H4 (cell line): ENCODE data around the gene MTX1. TPM values are rescaled to one million over a fixed set of nuclear protein-coding genes. Genes with fewer than 3 reads are reported as not detected.
"Not testable (repeated sequence)": the region's sequence is repeated elsewhere in the genome, so short reads cannot be mapped to it uniquely, and the experiment has no call there.

ENCODE experiments used
- DNase-seq: peaks from one replicate; pipeline ENCODE4 v3.0.0-alpha.2; 2015; ENCODE audit warnings: low spot score
- total RNA-seq: library from RNA; depleted of rRNA; stranded (reverse); fragments of >200 nt; shearing (Covaris generic); gene quantifications from 2 replicates; pipeline ENCODE4 v1.2.3, GENCODE V29; 2014

The MTX1 gene
- total RNA-seq, 1 experiment from 2014 or later = 79.5 TPM

DNA sequence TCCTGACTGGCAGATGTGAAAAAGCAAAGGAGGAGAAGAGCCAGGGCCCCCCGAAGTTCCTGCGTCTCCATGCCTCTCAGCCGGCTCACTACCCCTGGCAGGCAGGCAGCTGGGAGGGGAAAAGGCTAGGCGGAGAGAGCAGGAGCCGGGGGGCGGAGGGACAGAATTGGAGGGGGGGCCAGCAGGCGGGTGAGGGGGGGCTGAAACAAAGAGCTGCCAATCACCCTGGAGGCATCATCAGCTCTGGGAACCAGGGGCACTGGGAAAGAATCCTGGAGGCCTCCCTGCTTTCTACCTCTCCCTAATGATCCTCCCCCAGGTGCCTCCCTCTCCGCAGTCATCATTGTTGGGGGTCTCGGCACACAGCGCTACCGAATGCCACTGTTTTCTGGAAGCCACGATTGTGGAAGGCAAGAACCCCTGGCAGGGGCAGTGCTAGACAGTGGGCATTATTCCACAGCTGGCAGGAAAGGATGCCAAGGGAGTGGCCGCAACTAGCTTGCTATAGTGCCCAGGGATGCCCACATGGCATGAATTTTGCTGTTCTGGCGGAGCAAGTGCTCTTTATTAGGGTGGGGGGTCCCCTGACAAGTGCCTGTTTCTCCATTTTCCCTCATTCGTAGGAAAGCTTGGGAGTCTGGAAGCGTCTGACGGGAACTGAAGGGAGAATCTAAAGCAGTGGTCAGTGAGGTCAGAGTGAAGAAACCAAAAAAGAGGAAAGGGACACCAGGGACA, 522 bp upstream of the MTX1 start, which contains the start of gene THBS3:
Gene THBS3, minus strand, starts transcription at position 92 of the 735 bp plus-strand sequence. Its CDS starts 21 bp downstream, at position 71.
- DNase-seq = no peak

DNA sequence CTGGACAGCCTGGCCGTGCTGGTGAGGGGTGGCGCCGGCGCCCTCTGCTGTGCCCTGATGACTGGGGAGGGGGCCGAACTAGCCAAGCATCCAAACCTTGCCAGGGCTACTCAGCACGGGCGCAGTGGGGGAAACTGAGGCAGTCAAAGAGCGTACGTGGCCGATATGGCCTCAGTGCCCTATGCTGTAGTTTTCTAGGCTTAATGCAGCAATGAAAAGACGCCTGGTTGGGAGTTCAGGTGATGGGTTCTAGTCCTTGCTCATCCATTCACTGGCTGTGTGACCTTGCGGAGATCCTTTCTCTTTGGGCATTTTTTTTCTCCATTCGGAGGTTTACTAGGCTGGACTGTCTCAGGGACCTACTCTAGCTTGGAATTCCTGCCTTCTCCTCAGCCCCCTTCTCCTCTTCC, 822 bp downstream of the MTX1 start:
- no peak for DNase-seq

DNA sequence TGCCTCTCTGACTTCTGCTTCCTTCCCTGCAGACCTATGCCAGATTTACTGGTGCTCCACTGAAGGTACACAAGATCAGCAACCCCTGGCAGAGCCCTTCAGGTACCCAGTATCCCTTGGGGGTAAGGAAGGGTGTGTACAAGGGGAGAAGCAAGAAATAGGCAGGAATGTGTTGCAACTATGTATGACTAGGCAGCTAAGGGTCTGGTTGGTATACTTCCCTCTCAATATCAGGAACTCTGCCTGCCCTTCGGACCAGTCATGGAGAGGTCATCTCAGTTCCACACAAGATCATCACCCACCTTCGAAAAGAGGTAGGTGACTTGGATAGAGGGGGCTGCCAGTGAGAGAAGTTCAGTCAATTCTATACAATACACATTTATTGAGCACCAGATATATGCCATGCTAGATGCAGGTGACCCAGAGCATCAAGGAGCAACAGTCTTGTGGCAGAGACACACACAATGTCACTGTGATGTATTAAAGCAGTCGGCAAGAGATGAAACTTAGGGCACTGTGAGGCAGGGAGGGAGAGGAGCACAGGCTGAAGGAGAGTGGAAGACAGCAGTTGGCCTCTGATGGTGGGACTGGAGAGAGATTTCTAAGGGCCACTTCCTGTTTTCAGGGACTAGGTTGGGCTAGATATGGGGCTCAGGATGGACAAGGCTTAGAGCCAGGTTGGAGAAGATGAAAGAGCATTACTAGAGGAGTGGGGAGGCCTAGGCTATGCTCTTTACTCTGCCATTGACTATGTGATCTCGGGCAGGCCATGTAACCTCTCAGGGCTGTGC, 2.0 kb downstream of the MTX1 start:
- no peak for DNase-seq

DNA sequence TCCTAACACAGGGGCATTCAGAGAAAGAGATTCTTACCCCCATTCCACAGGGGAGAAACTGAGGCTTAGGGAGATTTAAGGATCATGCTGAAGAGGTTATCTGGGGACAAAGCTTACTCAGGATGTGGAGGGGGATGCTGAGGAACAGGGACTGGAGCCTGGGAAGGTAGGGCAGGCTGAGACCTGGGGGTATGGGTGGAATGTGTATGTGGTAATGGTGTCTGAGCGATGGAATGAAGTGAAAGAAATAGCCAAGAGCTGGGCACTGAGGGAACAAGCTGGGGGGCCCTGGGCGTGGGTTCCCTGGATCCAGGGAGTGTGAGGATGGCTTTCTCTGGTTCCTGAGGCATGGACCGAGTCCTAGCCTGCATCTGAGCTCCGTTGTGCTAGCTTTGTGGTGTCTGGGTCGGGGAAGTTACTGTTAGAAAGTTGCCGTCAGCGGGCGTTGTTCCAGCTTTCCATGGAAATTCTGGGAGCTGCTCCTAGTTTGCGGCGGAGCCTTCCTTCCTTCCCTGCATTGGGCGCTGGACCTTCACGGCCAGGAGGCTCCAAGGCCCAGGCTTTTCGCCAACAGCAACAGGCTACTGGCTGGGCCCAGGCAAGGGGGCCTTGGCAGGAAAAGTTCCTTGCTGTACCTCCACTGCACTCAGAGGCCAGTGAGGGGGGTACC, 3.0 kb downstream of the MTX1 start:
- not testable (repeated sequence) for DNase-seq

GRCh38 chr1:155212051-155212440, 3.6 kb downstream of the MTX1 start:
- not testable (repeated sequence) for DNase-seq

GRCh38 chr1:155214702-155215101, 6.2 kb downstream of the MTX1 start:
- DNase-seq = not testable (repeated sequence)

DNA sequence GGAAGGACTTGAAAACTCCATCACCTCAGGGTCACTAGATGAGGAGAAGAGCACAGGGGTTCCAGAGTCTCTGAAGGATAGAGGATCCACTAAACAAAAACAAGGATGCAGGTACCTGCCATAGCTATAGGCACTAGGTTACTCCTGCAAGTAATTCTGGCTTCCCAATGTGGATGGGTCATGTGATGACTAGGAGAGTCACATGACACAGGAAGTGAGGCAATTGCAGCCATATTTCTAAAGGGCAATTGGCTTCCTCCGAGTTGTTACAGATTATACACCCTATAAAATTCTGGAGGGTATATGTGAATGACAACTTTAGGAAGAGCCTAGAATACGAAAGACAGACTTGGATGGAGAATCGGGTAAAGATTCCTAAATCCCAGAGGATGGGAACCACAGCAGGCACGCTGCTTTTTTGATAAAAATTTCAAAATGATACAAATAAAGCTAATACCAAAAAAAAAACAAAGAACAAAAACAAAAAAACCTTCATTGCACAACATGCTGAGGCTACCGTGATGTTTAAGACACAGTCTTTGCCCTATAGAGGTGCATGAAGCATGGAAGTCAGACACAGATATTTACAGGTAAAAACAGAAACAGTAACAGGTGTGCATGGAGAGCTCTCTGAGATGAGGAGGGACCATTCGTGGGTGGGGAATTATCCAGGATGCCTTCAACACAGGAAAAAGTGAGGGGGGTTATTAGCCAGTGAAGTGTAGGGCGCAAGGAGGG, 10.5 kb downstream of the MTX1 start:
- peak; percentile 45 for DNase-seq

GRCh38 chr1:155219592-155220031, 11.1 kb downstream of the MTX1 start:
- no peak for DNase-seq

DNA sequence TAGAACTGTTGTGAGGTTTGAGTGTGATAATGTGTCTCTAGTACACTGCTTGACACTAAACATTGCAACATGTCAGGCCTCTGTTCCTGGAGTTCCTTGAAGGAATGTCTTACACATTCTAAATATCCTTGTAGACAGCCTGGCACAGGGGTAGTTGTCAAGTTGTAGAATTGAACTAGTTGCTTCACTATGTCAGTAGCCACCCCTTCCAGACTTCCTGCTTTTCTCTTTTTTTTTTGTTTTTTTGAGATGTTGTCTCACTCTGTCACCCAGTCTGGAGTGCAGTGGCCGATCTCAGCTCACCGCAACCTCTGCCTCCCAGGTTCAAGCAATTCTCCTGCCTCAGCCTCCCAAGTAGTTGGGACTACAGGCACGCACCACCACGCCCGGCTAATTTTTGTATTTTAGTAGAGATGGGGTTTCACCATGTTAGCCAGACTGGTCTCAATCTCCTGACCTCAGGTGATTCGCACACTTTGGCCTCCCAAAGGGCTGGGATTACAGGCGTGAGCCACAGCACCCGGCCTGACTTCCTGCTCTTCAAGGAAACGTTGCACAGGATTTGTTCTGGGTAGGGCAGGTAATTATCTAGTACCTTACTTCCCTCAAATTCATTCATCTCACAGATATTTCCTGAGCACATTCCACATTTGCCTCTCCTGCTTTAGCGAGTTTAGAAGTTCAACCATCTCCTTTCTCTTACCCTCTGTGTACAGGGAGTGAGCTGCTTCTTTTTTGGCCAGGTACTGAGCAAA, 11.9 kb downstream of the MTX1 start:
- DNase-seq = not testable (repeated sequence)

GRCh38 chr1:155223047-155223446, 14.6 kb downstream of the MTX1 start:
- DNase-seq = no peak

GRCh38 chr1:155225404-155225759, 16.9 kb downstream of the MTX1 start:
- not testable (repeated sequence) for DNase-seq

- peak; percentile 78 for DNase-seq
These were observed 17.9 kb downstream of the MTX1 start for GRCh38 chr1:155226188-155226909.

- peak; percentile 52 for DNase-seq
These were observed 18.4 kb downstream of the MTX1 start for GRCh38 chr1:155226910-155227260.

- DNase-seq = peak; percentile 99
These were observed 19.0 kb downstream of the MTX1 start for GRCh38 chr1:155227261-155228095.

DNA sequence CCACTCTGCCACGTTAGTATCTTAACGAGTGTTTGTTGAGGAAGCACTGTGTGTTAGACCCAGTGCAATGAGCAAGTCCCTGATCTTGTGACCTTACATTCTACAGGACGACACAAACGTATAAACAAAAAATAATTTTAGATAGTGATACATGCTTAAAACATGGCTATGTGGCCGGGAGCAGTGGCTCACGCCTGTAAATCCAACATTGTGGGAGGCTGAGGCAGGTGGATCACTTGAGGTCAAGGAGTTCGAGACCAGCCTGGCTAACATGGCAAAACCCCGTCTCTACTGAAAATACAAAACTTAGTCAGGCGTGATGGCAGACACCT, 19.6 kb downstream of the MTX1 start:
- no peak for DNase-seq

- DNase-seq = not testable (repeated sequence)
These were observed 22.8 kb downstream of the MTX1 start for GRCh38 chr1:155231302-155231701.

GRCh38 chr1:155232001-155232978, 23.8 kb downstream of the MTX1 start:
- not testable (repeated sequence) for DNase-seq

DNA sequence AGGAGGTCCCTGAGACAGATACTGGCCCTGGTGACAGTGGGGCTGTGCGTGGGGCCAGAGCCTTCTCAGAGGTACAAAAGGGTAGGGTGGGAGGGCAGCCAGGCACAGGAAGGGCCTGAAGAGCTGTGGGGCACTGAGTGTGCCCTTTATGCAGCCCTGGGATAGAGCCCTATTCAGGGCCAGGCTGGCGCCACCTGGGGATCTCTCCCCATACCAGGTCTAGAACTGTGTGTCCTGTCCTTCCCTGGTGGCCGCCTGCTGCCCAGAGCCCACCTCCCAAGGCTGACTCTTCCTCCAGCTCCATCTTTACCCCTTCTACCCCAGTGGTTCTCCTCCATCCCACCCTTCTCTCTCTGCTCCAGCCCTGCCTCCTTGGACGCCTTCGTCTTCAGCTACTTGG, 25.0 kb downstream of the MTX1 start:
- DNase-seq = not testable (repeated sequence)
